ENCODE results near the gene ASZ1.

ASZ1 gene

GRCh38 chr7:117401293-117402002 lies 25.8 kb downstream of the ASZ1 start:
- DNase-seq: no peak

DNA sequence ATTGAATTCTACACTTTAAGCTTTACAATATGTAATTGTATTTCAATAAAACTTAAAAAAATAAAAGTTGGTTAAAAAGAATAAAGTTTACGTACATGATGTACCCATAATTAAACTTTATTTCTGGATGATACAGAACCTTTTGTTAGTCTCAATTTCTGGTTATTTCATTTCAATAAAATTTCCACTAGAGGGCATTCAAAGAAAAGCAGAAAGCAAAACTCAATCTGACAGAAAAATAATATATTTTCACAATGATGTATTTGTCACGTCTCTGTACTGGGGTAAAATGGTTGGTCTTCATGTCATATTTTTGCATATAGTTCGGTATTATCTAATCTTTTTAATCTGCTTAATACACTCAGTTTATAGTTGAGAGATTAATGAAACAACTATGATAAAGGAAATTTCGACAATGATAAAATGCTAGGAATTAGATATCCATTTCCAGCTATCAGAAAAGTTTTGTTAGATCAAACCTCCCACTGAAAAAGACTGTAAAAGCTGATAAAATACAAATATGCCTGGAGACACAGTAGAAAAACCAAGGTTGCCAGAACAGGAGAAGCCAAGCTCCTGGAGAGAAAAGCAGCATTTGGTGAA lies 27.4 kb downstream of the ASZ1 start:
- DNase-seq: no peak

DNA sequence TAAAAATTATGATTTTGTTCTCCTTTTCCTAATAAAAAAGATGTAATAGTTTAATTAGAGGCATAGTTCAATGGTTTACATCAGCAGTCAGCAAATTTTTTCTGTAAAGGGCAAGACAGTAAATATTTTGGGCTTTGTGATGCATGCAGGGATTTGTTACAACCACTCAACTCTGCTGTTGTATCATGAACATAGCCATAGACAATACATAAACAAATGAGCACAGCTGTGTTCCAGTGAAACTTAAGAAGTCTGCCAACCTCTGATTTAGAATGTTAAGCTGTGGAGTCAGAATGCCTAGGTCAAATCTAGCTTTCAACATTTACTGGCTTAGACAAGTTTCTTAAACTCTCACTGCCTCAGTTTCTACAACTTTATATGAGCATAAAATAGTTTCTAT lies 31.6 kb downstream of the ASZ1 start:
- no peak for DNase-seq

DNA sequence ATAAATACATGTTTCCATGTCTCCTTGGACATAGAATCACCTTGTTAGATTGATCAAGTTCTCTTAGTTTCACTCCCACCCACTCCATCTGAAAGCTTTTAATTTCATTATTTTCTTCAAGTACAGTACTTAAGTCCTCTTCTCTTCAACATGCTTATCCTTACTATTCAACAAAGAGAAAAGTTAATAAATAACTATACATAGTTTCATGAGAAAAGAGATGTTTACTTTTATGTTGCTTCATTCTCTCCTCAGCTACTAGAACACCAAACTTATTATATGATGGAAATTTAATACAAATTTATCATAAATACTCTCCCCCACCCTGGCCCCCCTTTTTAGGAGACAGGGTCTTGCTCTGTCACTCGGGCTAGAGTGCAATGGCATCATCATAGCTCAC lies 33.5 kb downstream of the ASZ1 start:
- DNase-seq: no peak

DNA sequence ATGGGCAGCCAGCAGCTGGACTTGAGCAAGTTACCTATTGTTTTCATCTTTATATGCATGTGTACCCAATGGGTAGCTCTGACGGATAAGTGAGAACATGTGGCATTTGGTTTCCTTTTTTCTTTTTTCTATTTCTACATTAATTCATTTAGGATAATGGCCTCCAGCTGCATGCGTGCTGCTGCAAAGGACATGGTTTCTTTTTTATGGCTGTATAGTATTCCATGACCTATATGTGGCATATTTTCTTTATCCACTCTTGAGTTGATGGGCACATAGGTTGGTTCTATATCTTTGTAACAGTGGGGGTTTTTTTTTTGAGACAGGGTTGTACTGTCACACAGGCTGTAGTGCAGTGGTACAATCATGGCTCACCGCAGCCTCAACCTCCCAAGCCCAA lies 37.4 kb downstream of the ASZ1 start:
- DNase-seq: no peak

GRCh38 chr7:117386110-117386706 lies 41.1 kb downstream of the ASZ1 start:
- no peak for DNase-seq

- no peak for DNase-seq
Measured at GRCh38 chr7:117385363-117386109, 41.8 kb downstream of the ASZ1 start.

DNA sequence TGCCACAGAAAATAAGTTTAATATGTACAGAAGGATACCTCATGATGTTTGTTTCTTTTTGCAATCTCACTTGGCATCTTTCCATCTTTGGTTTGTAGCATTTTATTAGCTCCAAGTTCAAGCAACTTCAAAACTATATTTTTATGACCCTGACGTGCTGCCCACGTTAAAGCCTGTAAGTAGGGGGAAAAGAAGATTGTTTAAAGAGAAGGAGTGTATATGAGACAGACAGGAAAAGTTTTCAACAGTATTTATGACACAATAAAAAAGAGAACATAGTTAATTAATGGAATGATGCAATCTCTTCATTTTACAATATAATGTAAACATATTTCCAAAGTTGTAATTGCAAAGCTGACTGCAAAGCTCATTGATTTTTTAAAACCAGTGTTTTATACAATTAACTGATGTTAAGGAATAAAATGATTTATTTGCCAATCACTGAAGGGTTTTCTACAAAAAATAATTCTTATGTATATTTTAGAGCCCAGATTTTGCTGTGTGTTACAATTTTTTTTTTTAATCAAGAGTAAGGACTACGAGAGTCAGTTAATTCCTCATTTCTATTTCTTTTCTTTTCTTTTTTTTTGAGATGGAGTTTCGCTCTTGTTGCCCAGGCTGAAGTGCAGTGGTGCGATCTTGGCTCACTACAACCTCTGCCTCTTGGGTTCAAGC lies 42.5 kb downstream of the ASZ1 start:
- DNase-seq: no peak

- no peak for DNase-seq
Measured at GRCh38 chr7:117383483-117384189, 43.7 kb downstream of the ASZ1 start.

DNA sequence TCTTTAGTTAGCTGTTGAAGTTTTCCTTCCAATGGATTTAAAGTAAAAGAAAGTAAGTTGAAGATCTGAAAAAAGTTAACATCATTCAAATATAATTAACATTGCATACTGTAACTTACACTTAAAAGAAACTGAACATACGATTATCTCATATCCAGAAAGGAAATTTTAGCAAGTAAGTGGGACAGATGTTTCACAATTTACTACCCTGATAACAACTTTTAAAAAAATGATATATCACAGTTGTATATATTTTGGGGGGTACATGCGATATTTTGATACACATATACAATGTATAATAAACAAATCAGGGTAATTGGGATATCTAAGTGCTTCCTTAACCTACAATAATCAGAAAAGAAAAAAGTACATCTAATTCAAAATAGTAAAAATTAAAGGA lies 44.2 kb downstream of the ASZ1 start:
- DNase-seq: no peak

DNA sequence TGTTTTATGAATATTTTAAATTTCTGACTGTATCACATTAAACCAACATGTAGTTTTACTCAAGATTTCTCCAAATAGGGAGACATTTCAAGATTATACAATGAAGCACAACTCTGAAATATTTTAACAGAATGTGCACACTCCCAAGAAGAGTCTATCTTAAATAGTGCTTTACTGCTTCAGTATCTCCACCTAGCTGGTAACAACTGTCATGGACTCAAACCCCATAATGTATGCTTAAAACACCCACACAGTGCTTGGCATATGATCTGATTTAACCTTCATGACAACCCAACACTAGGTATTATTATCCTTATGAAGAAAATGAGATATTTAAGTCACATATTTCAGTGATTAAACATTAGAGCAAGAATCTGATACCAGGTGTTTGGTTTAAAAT lies 45.9 kb downstream of the ASZ1 start:
- no peak for DNase-seq

DNA sequence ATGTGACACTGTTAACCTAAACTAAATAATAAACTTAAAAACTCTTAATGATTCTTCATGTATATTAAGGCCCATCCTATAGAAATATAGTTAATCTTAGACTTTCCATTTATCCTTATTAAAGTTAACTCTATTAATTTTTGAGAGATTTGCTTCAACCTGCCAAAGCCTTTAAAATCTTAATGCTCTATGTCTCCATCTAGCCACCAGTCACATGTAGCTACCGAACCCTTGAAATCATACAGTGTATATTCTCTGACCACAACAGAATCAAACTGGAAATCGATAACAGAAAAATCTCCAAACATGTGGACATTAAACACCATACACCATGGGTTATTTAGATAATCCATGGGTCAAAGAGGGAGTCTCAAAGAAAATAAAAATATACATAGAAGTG lies 51.9 kb downstream of the ASZ1 start:
- DNase-seq: no peak

DNA sequence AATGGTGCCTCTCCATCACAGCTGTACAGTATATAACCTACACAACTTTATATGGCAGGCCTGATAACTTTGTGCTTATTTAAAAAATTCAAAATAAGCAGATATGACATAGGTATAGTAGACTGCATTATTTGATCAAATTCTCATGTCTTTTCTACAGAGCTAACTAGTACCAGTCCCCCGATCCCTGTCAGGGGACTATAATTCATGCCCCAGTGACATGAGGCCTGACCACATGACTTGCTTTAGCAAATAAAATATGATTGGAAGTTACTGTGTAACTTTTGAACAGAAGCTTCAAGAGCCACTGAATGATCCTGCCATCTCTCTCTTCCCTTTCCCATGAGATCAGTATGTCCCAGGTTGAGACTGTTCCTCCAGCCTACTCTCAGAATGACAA lies 55.2 kb downstream of the ASZ1 start:
- no peak for DNase-seq

DNA sequence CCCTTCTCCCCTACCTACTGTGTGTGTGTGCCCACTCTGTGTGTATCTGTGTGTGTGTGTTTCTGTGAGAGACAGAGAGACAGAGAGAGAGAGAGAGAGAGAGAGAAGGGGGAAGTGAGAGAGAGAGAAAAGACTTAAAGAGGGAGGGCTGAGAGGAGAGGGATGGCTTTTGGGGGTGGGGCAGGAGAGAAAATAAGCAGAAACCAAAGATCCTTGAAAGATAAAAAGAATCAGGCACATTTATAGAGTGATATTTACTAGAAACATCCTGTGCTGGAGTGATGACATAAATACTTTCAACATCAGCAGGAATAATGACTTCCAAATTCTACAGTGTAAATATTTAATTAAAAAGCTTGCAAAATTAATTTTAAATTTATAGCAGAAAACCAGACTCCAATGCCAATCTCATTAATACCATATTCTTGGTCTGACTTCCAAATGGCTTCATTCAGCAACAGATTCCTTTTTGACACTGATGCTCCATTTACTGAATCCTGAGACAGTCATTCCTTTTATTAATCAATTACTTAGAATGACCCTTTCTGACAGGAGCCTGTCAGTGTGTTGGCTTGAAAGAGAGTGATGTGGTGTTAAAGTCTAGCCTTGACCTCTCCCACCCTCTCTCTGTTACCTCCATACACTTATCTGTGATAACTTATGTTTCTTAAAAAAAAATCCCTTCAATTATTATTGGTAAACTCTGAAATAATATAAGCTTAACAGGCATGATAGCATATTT lies 62.8 kb downstream of the ASZ1 start:
- DNase-seq: no peak

- no peak for DNase-seq
Measured at GRCh38 chr7:117362294-117362888, 64.9 kb downstream of the ASZ1 start.

- DNase-seq: no peak
Measured at GRCh38 chr7:117350027-117350426, 77.3 kb downstream of the ASZ1 start.

DNA sequence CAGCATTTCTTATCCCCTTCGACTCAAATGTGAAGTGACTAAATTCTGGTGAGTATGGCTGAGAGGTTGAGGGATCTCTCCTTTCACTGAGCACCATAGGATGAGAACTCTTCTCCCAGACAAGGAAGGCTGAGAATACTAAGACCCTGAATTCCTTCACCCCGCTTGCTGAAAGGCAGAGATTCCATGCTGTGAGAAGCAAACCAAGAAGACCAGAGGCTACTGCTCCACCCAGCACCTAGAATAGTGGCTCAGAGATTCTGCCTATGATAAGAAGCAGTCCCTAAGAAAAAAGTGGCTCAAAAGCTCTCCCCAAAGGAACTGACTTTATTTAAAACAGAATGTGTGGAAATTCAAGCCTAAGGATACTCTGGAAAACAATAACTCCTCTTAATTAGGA lies 77.7 kb downstream of the ASZ1 start:
- DNase-seq: no peak

GRCh38 chr7:117347962-117348672 lies 79.2 kb downstream of the ASZ1 start:
- DNase-seq: no peak

DNA sequence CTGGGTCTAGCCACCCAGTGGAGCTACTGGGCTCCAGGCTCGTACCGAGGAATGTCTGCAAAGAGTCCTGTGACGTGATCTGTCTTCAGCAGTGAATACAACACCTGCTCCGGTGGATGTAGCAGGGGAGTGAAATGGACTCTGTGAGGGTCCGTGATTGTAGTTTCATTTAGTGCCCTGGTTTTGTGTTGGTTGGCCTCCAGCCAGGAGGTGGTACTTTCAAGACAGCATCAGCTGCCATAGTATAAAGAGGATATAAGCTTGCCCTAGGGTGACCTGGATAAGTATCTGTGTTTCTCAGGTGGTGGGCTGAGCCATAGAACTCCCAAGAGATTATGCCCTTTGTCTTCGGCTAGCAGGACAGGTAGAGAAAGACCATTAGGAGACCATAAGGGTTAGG lies 79.8 kb downstream of the ASZ1 start:
- no peak for DNase-seq

GRCh38 chr7:117346161-117346560 lies 81.1 kb downstream of the ASZ1 start:
- DNase-seq: no peak

GRCh38 chr7:117338020-117338419 lies 89.3 kb downstream of the ASZ1 start:
- no peak for DNase-seq
